ENCODE results near the gene EPAS1. TPM values are rescaled to one million over a fixed set of nuclear protein-coding genes. Genes with fewer than 3 reads are reported as not detected.
"Not testable (repeated sequence)": the region's sequence is repeated elsewhere in the genome, so short reads cannot be mapped to it uniquely, and the experiment has no call there.

EPAS1 gene
- total RNA-seq, 3 donors from 2014 or later, result 92.5 to 274 (median 229) TPM

DNA sequence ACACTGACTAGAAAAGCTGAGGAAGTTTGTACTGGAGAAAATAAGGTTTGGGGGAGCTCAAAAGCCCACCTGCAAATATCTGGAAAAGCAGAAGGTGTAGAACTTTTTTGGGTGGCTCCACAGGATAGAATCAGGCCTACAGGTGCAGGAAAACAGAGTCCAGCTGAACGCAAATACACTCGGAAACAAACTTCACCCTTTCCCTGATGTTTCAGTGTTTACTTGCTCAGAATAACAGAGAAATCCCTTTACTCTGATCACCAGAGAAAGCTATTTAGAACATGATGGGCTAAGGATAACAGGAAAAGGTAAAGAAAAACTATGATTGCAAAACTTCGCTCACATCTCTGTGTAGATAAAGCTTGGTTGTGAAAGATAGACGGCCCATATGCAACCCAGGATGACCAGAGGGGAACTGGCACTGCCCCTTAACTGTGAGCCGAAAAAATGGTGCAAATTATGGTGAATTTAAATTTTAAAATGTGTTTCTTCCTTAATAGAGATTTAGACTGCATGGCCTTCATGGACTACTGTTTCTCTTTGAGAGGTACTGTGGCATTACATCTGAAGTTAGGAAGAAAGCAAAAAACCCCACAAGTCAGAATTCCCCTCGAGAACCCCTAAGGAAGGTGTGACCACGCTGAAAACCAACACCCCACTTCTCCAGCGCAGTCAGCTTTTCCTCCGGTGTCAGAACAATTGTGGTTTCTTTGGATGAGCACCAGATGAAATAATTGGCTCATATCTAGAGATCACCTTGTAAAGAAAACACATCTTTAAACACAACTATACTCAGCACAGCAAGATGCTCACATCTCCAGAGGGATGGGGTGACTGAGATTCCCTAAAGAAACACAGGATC is 97.7 kb downstream of the EPAS1 start:
- no peaks in the 10 kb centered on the region for H3K27me3 ChIP-seq
- intact Hi-C loops (cut with DNase I; ENCODE audit: low total_unique reads), result no loop called here
- no peaks in the 10 kb centered on the region for H3K9me3 ChIP-seq
- no peak for DNase-seq (ENCODE audit: low spot score in 2 of 2)
- H3K4me3 ChIP-seq, result no peak overlapping the region
- H3K27ac ChIP-seq, result no peak overlapping the region
- no peaks in the 10 kb centered on the region for H3K36me3 ChIP-seq
- TF ChIP-seq POLR2AphosphoS5 (IDR thresholded peaks at IDR 0.05), result no peak
- TF ChIP-seq, protein P1, sequence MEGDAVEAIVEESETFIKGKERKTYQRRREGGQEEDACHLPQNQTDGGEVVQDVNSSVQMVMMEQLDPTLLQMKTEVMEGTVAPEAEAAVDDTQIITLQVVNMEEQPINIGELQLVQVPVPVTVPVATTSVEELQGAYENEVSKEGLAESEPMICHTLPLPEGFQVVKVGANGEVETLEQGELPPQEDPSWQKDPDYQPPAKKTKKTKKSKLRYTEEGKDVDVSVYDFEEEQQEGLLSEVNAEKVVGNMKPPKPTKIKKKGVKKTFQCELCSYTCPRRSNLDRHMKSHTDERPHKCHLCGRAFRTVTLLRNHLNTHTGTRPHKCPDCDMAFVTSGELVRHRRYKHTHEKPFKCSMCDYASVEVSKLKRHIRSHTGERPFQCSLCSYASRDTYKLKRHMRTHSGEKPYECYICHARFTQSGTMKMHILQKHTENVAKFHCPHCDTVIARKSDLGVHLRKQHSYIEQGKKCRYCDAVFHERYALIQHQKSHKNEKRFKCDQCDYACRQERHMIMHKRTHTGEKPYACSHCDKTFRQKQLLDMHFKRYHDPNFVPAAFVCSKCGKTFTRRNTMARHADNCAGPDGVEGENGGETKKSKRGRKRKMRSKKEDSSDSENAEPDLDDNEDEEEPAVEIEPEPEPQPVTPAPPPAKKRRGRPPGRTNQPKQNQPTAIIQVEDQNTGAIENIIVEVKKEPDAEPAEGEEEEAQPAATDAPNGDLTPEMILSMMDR (IDR thresholded peaks at IDR 0.05), result no peak
- no peak for TF ChIP-seq POLR2A (IDR thresholded peaks at IDR 0.05)
- H3K4me1 ChIP-seq, result no peaks in the 10 kb centered on the region

DNA sequence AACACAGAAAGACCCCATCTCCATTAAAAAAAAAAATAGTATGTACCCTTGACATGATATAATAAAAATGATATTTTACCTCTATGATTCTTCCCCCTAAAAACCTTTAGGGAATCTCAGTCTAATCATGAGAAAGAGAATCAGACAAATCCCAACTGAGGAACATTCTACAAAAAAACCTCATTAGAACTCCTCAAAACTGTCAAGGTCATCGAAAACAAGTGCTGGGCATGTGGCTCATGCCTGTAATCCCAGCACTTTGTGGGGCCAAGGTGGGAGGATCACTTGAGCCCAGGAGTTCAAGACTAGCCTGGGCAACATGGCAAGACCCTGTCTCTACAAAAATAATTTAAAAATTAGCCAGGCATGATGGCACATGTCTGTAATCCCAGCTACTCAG is 98.5 kb downstream of the EPAS1 start:
- intact Hi-C loops (cut with DNase I; ENCODE audit: low total_unique reads), result loop anchor here (2.0 kb wide), 1 partner anchor 29 kb away; no protein-coding TSS in a partner anchor
- not testable (repeated sequence) for H3K36me3 ChIP-seq; DNase-seq (ENCODE audit: low spot score in 2 of 2); H3K9me3 ChIP-seq; H3K27me3 ChIP-seq; H3K4me1 ChIP-seq; H3K27ac ChIP-seq; H3K4me3 ChIP-seq

DNA sequence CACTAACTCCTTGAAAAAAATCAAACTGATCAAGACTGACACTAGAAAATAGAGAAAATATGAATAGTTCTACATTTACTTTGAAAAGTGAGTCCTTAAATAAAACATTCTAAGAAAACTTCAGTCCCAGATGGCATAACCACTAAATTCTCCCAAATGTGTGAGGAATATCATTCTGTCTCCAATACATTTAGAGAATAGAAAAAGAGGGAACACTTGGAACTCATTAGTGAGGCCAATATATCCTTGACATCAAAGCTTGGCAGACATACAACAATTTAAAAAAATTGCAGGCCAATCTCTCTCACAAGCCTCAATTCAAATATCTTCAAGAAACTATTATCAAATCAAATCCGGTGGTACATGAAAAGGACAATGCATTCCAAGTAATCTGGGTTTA is 102.8 kb downstream of the EPAS1 start:
- Histone ChIP-seq H3K4me1 (no peaks in the 10 kb centered on the region), H3K9me3 (no peaks in the 10 kb centered on the region), H3K4me3 (no peak overlapping the region), H3K27ac (no peak overlapping the region), H3K36me3 (no peaks in the 10 kb centered on the region), H3K27me3 (no peaks in the 10 kb centered on the region)
- TF ChIP-seq POLR2AphosphoS5 (IDR thresholded peaks at IDR 0.05), result no peak
- no peak for TF ChIP-seq POLR2A (IDR thresholded peaks at IDR 0.05)
- TF ChIP-seq, protein P1 (IDR thresholded peaks at IDR 0.05), result no peak
- intact Hi-C loops (cut with DNase I; ENCODE audit: low total_unique reads), result no loop called here
- DNase-seq (ENCODE audit: low spot score in 2 of 2), result no peak

DNA sequence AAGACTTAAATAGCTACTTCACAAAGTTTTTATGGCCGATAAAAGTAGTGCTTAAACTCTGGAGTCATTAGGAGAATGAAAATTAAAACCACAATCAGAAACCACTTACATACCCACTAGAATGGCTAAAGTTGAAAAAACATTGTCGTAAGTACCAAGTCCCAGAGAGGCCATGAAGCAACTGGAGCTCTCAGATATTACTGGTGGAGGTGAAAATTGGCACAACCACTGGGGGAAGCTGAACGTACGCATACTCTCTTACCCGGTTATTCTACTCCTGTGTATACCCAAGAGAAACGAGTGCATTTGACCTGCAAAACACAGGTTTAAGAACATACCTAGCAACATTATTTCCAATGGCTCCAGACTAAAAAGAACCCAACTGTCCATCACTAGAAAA is 105.7 kb downstream of the EPAS1 start:
- intact Hi-C loops (cut with DNase I; ENCODE audit: low total_unique reads), result no loop called here
- H3K4me1 ChIP-seq, result no peaks in the 10 kb centered on the region
- TF ChIP-seq, protein P1 (IDR thresholded peaks at IDR 0.05), result no peak
- TF ChIP-seq POLR2A (IDR thresholded peaks at IDR 0.05), result no peak
- no peaks in the 10 kb centered on the region for H3K9me3 ChIP-seq
- DNase-seq (ENCODE audit: low spot score in 2 of 2), result no peak
- no peak overlapping the region for H3K4me3 ChIP-seq
- no peaks in the 10 kb centered on the region for H3K27me3 ChIP-seq
- H3K36me3 ChIP-seq, result no peaks in the 10 kb centered on the region
- H3K27ac ChIP-seq, result no peak overlapping the region

DNA sequence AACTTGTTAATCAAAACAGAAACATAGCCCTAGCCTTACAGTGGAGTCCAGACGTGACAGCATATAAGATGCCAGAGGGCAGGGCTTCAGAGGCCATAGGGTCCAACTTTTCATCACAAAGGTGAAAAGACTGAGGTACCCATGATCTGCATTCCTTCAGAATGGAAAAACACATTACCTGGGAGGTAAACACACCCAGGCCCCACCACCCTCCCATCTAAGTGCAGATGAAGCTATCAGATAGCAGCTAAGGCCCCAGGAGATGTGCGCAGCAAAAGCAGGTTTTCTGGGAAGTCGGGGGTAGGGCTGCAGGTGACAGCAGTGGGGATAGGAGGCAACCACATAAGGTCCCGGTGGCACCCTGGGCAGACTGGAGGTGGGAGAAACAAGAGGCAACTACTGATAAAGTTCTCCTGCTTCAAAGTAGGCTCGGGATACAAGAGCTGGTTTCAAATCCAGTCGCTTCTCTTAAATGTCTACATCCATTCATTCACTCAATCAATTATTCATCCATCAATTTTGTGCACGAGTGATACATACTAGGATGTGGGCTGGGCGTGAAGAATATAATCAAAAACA is 107.1 kb downstream of the EPAS1 start:
- TF ChIP-seq, protein P1 (IDR thresholded peaks at IDR 0.05), result no peak
- TF ChIP-seq POLR2AphosphoS5 (IDR thresholded peaks at IDR 0.05) (no peak), POLR2A (IDR thresholded peaks at IDR 0.05) (no peak)
- no peaks in the 10 kb centered on the region for H3K27me3 ChIP-seq
- intact Hi-C loops (cut with DNase I; ENCODE audit: low total_unique reads), result no loop called here

More for the DNA sequence above, 107.1 kb downstream of the EPAS1 start:
- Histone ChIP-seq H3K4me1 (no peaks in the 10 kb centered on the region), H3K9me3 (no peaks in the 10 kb centered on the region), H3K27ac (no peak overlapping the region), H3K36me3 (no peaks in the 10 kb centered on the region), H3K4me3 (no peak overlapping the region)
- no peak for DNase-seq (ENCODE audit: low spot score in 2 of 2)

Data from breast epithelium (tissue), 4 donors.